ENCODE data around the gene RESP18. TPM values are rescaled to one million over a fixed set of nuclear protein-coding genes. Genes with fewer than 3 reads are reported as not detected.
"Not testable (repeated sequence)": the region's sequence is repeated elsewhere in the genome, so short reads cannot be mapped to it uniquely, and the experiment has no call there.

Gene RESP18
- polyA plus RNA-seq, 3 donors: not detected

DNA sequence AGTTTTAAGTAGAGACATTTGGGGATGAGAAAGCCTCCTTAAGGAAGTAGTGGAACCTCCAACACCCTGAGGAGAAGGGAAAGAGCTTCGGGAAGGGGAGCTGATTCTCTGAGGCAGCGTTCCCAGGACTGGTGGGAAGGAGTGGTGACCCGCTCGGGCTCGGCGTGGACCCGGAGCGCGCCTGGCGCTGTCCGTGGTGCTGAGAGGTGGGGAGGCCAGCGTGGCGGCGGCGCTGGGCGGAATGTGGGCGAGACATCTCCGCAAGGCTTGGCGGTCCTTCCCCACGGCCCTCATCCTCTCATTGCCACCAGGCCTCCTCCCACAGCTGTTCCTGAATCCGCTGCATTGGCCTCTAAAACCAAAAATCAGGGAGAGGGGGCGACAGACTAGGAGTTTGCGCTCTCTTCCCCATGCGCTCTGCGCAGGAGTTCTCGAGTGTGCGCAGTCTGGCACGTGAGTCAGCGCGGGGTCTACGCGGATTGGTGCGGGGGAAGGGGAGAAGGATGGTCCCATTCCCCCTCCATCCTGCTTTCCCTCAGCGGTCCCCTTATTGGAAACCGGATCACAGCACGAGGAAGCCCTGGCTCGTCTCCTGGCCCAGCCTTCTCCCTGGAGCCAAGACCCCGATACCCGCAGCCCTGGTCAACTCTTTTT lies 857 bp downstream of the RESP18 start:
- 11 to 13% (median 12%) methylated on average over 39 of the region's 39 CpGs for WGBS, 3 donors
- H3K27ac ChIP-seq (ENCODE audit: low read depth, low read length): no peak overlapping the region

GRCh38 chr2:219327719-219328118 lies 4.8 kb downstream of the RESP18 start:
- WGBS, 3 donors: 42 to 56% (median 48%) methylated on average over 2 of the region's 2 CpGs
- no peak overlapping the region for H3K27ac ChIP-seq (ENCODE audit: low read depth, low read length)

DNA sequence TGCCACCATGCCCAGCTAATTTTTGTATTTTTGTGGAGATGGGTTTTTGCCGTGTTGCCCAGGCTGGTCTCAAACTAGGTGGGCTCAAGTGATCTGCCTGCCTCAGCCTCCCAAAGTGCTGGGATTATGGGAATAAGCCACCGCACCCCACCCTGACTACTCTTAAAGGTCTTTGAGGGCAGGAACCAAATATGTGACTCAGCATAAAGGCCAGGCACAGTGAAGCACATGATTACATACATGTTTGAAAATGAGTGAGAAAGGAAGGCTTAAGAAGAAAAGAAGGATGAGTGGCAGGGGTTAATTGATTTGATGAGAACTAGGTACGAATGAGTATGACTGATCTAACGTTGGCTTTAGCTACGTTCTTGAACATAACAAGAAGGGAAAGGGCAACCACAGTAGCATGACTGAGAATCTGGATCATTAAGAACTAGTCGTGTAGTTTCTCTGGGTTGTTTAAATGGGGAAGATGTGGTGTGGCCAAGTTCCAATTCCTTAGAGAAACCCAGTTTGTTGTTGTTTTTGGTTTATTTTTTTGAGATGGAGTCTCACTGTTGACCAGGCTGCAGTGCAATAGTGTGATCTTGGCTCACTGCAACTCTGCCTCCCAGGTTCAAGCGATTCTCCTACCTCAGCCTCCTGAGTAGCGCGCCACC lies 6.8 kb downstream of the RESP18 start:
- WGBS, 3 donors: 58 to 67% (median 64%) methylated on average over 9 of the region's 9 CpGs
- no peak overlapping the region for H3K27ac ChIP-seq (ENCODE audit: low read depth, low read length)

GRCh38 chr2:219325136-219325535 lies 7.4 kb downstream of the RESP18 start:
- WGBS, 3 donors: 78 to 84% (median 79%) methylated on average over 4 of the region's 4 CpGs
- H3K27ac ChIP-seq (ENCODE audit: low read depth, low read length): no peak overlapping the region

- 57 to 61% (median 61%) methylated on average over 4 of the region's 4 CpGs for WGBS, 3 donors
- H3K27ac ChIP-seq (ENCODE audit: low read depth, low read length): no peak overlapping the region
These were observed 9.1 kb downstream of the RESP18 start for GRCh38 chr2:219323434-219323833.

DNA sequence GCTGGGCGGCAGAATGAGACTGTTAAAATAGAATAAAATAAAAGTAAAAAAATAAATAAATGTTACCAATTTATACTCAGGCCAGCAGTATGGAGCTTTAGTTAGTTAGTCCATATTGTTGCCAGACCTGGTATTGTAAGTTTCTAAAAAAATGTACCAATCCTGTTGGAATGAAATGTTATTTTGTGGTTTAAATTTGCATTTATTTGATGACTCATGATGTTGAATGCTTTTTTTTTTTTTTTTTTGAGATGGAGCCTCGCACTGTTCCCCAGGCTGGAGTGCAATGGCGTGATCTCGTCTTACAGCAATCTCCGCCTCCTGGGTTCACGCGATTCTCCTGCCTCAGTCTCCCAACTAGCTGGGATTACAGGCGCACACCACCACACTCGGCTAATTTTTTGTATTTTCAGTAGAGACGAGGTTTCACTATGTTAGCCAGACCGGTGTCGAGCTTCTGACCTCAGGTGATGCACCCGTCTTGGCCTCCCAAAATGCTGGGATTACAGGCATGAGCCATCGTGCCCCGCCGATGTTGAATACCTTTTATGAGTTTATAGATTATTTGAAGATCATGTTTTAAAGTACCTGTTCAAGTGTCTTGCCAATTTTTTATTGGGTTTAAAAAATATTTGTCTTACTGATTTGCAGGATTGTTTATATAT lies 17.6 kb downstream of the RESP18 start:
- 87 to 93% (median 93%) methylated on average over 16 of the region's 16 CpGs for WGBS, 3 donors
- H3K27ac ChIP-seq (ENCODE audit: low read depth, low read length): no peak overlapping the region

GRCh38 chr2:219312683-219313263 lies 19.8 kb downstream of the RESP18 start:
- not testable (repeated sequence) for H3K27ac ChIP-seq (ENCODE audit: low read depth, low read length)
- 83 to 94% (median 92%) methylated on average over 30 to 49 of the region's 49 CpGs for WGBS, 3 donors

DNA sequence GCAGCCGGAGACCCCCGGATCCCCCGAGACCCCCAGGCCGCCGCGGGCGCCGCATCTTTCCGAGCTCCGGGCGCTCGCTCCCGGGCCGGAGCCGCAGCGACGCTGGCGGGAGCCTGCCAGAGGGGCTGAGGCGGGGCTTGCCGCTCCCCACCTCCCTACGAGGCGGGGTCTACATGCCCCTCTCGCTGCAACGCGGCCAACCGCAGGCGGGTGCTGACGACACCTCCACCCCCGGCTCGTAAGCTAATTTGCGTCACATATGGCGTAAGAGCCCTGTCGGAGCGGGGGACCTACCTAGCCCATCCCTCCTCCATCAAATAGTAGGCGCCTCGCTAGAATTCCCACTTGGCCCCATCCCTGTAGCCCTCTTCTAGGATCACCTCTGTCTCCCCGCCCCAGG lies 23.3 kb downstream of the RESP18 start, which contains the start of gene PTPRN:
TSS of gene PTPRN (minus strand) at position 124 of the 400 bp plus-strand sequence. CDS start at position 55, 69 bp downstream.
- 2 to 8% (median 4%) methylated on average over 36 to 37 of the region's 37 CpGs for WGBS, 3 donors

DNA sequence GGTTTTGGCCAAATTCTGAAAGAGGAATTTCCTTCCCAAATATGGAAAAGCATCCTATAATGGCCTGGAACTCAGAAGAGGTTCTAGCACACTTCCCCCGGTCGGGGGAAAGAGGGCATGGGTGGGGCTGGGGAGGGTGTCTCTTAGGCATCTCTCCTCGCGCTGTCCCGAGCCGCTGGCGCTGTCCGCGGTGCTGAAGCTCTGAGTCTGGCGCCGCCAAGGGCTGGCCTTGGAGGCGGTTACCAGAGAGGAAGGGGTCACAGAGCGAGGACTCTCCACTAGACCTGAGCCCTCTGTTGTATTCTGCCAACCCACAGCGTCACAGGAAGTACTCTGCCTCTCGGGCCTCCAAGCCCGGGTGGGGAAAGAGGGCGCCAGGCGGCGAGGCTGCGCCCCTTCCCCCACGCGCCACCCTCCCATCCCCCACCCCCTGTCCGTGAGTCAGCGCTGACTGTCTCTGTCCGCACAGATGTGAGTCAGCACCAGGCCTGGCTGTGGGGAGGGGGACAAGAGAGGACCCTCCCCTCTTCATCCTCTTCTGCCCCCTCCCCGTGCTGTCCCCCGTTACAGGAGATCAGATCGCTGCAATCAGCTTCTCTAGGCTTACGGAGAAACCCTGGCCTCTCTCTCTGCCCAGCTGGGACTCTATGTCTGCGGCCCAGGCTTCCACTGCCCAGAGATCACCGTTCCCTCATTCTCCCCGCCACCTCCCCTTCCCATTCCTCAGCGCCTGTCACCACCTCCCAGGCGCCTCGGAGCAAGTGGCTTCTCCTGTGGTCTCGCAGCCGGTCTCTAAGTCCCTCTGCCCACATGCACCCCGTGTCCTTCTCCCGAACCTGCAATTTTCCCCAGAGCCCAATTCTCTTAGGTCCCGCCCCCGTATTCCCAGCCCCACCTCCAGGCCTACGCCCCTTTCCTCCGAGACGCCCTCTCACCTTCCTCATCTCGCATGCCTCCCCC lies 24.1 kb downstream of the RESP18 start:
- no peak overlapping the region for H3K27ac ChIP-seq (ENCODE audit: low read depth, low read length)
- WGBS, 3 donors: 2 to 7% (median 3%) methylated on average over 44 to 45 of the region's 45 CpGs

More for the DNA sequence above, 23.3 kb downstream of the RESP18 start, which contains the start of gene PTPRN:
- no peak within 1 kb of the TSS for H3K27ac ChIP-seq (ENCODE audit: low read depth, low read length)

DNA sequence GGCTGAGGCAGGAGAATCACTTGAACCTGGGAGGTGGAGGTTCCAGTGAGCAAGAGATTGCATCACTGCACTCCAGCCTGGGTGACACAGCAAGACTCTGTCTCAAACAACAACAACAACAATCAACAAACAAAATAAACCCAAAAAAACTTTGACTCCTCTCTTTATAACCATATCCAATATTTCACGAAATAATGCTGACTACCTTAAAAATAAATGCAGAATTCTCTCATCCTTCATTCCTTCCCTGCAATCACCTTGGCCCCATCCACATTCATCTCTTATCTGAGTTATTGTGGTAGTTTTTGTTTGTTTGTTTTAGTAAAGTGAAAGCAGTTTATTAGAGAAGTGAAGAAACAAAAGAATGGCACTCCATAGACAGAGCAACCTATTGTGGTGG lies 26.5 kb downstream of the RESP18 start:
- 61 to 78% (median 68%) methylated on average over 1 of the region's 1 CpG for WGBS, 3 donors
- H3K27ac ChIP-seq (ENCODE audit: low read depth, low read length): no peak overlapping the region

DNA sequence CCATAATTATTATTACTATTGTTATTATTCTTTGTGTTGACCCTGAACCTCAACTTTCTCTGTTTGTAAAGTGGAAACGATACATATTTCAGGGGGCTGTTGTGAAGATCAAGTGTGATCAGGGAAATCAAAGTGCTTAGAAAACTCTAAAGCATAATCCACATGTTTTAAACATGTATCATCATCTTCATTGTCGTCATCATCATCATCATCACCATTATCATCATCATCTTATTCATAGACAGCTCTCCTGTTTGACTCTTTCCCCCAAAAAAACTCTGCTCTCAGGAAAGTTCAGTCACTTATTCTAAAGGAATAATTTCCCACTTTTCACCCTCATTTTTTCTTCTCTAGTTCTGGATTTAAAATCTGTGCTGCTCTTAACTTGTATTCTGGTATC lies 28.3 kb downstream of the RESP18 start:
- WGBS, 3 donors: 35 to 60% (median 59%) methylated on average over 2 of the region's 2 CpGs
- H3K27ac ChIP-seq (ENCODE audit: low read depth, low read length): no peak overlapping the region

DNA sequence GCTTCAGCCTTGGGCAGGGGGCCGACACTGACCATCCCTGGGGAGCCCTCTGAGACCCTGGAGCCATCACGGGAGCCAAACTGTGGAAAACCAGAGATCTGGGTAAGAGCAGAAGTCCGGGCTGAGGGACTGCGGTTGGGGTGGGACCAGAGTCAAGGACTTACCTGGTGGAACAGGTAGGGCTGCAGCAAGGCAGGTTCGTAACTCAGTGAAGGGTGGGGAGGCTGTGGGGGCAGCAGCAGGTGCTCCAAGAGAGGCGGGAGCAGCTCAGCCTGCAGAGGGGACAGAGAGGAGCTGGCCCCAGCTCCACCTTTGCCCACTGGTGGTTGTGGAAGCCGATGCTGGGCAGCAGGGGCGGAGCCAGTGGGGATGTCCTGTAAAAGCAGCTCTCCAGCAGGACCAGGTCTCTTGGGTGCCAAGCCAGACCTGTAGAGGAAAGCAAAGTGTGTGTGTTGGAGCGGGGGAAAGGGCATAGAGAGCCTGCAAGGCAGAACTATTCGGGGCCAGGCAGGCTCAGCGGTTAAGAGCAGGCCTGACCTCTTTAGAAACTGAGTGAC lies 30.1 kb downstream of the RESP18 start:
- no peak overlapping the region for H3K27ac ChIP-seq (ENCODE audit: low read depth, low read length)
- WGBS, 3 donors: 46 to 69% (median 66%) methylated on average over 11 of the region's 11 CpGs

- WGBS, 3 donors: 51 to 66% (median 56%) methylated on average over 5 of the region's 5 CpGs
These were observed 32.5 kb downstream of the RESP18 start for GRCh38 chr2:219300022-219300421.

GRCh38 chr2:219299372-219299760 lies 33.2 kb downstream of the RESP18 start:
- H3K27ac ChIP-seq (ENCODE audit: low read depth, low read length): no peak overlapping the region
- WGBS, 3 donors: 79 to 83% (median 81%) methylated on average over 4 to 6 of the region's 6 CpGs

More at GRCh38 chr2:219300022-219300421, 32.5 kb downstream of the RESP18 start:
- H3K27ac ChIP-seq (ENCODE audit: low read depth, low read length): no peak overlapping the region

DNA sequence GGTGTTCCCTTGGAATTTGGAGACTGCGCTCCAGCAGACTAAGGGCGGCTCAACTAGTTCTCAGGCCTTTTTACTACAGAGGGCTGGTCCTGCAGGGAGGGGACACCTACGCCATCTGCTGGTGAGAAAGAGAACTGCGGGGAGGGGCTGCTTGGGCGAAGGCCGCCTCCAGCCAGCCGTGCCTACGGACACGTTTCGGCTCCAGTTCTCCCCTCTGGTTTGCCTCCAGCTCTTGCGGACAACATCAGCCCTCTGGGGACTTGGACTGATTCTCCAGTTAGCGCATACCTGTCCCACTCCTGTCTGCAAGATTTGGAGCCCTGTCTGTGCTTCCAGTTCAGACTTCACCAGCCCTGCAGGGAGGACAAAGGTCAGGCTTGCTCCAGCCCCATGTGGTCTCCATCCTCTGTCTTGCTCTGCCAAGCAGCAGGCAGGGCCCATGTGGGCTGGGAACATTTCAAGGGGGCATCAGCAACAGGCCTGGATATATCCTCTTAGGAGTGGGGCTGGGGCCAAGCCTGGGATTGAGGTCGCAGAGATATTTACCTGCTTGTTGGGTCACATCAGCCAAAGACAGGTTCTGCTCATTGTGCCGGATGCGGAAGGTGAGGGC lies 33.7 kb downstream of the RESP18 start:
- H3K27ac ChIP-seq (ENCODE audit: low read depth, low read length): no peak overlapping the region
- WGBS, 3 donors: 17 to 24% (median 23%) methylated on average over 15 of the region's 15 CpGs

GRCh38 chr2:219297766-219298456 lies 34.6 kb downstream of the RESP18 start:
- H3K27ac ChIP-seq (ENCODE audit: low read depth, low read length): no peak overlapping the region
- WGBS, 3 donors: 81 to 87% (median 81%) methylated on average over 14 of the region's 14 CpGs
